ENCODE measurements around the gene EEIG1. TPM values are rescaled to one million over a fixed set of nuclear protein-coding genes. Genes with fewer than 3 reads are reported as not detected.
A peak's percentile ranks its signal among the peaks of the same experiment; 100 is the strongest.

Gene EEIG1
- total RNA-seq, 1 experiment from 2014 or later = 52.3 TPM

DNA sequence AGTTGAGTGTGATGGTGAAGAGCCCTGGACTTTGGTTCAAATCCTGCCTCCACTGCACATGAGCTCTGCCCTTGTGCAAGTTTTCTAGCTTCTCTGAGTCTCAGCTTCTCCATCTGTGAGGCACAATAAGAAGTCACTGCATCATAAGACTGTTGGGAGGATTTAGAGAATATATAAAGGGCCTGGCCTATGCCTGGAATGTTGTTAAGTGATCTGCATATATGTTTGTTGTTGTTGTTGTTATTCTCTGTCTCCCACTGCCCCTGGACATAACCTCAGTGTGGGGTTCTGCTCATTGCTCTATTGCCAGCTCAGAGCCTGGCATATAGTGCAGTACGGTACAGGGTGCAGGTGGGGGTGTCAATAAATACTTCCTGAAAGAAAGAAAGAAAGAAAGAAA, 40.3 kb upstream of the EEIG1 start:
- no peak overlapping the region for H4K5ac ChIP-seq (ENCODE audit: insufficient read length, low read depth, low read length)
- no peak overlapping the region for H3K4me2 ChIP-seq (ENCODE audit: insufficient read depth, insufficient read length, low read length)
- H3K4me1 Mint-ChIP-seq = no peaks in the 10 kb centered on the region
- H3K4ac ChIP-seq (ENCODE audit: low read depth, low read length) = no peak overlapping the region
- no peak overlapping the region for H3K18ac ChIP-seq (ENCODE audit: insufficient read length, low read depth, low read length)
- H3K9me3 ChIP-seq (ENCODE audit: control insufficient read depth, low read depth, low read length) = no peaks in the 10 kb centered on the region
- H2BK12ac ChIP-seq (ENCODE audit: insufficient read length, low read depth, low read length) = no peak overlapping the region
- H3K27me3 Mint-ChIP-seq (ENCODE audit: low read depth) = peaks cover 3% of the 10 kb centered on the region
- no peaks in the 10 kb centered on the region for H3K27me3 ChIP-seq (ENCODE audit: insufficient read depth, low read length)
- H3K23me2 ChIP-seq (ENCODE audit: insufficient read length, low read depth, low read length, poor library complexity, severe bottlenecking) = peaks cover 3% of the 10 kb centered on the region
- H3K56ac ChIP-seq (ENCODE audit: insufficient read length, low read depth, low read length) = no peak overlapping the region
- H2BK5ac ChIP-seq (ENCODE audit: insufficient read length, low read length) = no peak overlapping the region
- WGBS (ENCODE audit: extremely low coverage, insufficient read length, low lambda C conversion rate) = no CpG with 5 or more reads among the region's 1 CpG
- no peak overlapping the region for H3K14ac ChIP-seq (ENCODE audit: insufficient read depth, low read length)
- H3K27ac Mint-ChIP-seq = peak overlapping the region in 1 of 3 experiments; percentile 33; a peak in 2 of 7 replicates
- no peak overlapping the region for H4K8ac ChIP-seq (replicated peaks; ENCODE audit: insufficient read length, low read depth, low read length)
- no peaks in the 10 kb centered on the region for H3K4me1 ChIP-seq (ENCODE audit: insufficient read depth, low read length)
- no peak for DNase-seq
- no peak overlapping the region for H2BK20ac ChIP-seq (ENCODE audit: low read depth, low read length, poor library complexity, severe bottlenecking)
- H3K23ac ChIP-seq (ENCODE audit: insufficient read length, low read depth, low read length) = no peak overlapping the region
- H3K79me1 ChIP-seq (ENCODE audit: insufficient read depth, low read depth, low read length, poor library complexity, severe bottlenecking) = no peaks in the 10 kb centered on the region
- no peak overlapping the region for H2AK5ac ChIP-seq (ENCODE audit: insufficient read length, low read length)
- H3K9me3 Mint-ChIP-seq = no peaks in the 10 kb centered on the region
- no peak overlapping the region for H4K91ac ChIP-seq (ENCODE audit: insufficient read length, low read depth, low read length)
- H3K4me3 Mint-ChIP-seq = no peak overlapping the region
- H2AFZ ChIP-seq (ENCODE audit: low read length) = no peak overlapping the region
- no peak overlapping the region for H3K9ac ChIP-seq (ENCODE audit: extremely low read depth, insufficient read length, low read length)
- H2BK120ac ChIP-seq (ENCODE audit: low read depth, low read length, poor library complexity, severe bottlenecking) = no peak overlapping the region
- no peak overlapping the region for H3T11ph ChIP-seq (ENCODE audit: low read length)
- H3K36me3 Mint-ChIP-seq (ENCODE audit: insufficient read depth in 1 of 3, low read depth in 3 of 3) = no peaks in the 10 kb centered on the region
- no peak overlapping the region for H2BK15ac ChIP-seq (ENCODE audit: low read depth, low read length)
- no peak overlapping the region for H3K27ac ChIP-seq (ENCODE audit: insufficient read length, low read depth, low read length)
- H3K79me2 ChIP-seq (ENCODE audit: insufficient read depth, low read length) = no peaks in the 10 kb centered on the region
- TF ChIP-seq, protein P1, sequence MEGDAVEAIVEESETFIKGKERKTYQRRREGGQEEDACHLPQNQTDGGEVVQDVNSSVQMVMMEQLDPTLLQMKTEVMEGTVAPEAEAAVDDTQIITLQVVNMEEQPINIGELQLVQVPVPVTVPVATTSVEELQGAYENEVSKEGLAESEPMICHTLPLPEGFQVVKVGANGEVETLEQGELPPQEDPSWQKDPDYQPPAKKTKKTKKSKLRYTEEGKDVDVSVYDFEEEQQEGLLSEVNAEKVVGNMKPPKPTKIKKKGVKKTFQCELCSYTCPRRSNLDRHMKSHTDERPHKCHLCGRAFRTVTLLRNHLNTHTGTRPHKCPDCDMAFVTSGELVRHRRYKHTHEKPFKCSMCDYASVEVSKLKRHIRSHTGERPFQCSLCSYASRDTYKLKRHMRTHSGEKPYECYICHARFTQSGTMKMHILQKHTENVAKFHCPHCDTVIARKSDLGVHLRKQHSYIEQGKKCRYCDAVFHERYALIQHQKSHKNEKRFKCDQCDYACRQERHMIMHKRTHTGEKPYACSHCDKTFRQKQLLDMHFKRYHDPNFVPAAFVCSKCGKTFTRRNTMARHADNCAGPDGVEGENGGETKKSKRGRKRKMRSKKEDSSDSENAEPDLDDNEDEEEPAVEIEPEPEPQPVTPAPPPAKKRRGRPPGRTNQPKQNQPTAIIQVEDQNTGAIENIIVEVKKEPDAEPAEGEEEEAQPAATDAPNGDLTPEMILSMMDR (conservative IDR thresholded peaks at IDR 0.05) = no peak
- H4K20me1 ChIP-seq (ENCODE audit: control insufficient read depth, insufficient read depth, insufficient read length) = no peaks in the 10 kb centered on the region

All from H9 (cell line).